GM19023 (cell line): ENCODE measurements around the gene CSAD.
"Not testable (repeated sequence)": the region's sequence is repeated elsewhere in the genome, so short reads cannot be mapped to it uniquely, and the experiment has no call there.

Experiments used
- ATAC-seq: cut with Tn5 transposase; IDR thresholded peaks from one replicate; pipeline ENCODE4 v1.9.1; 2021; ENCODE audit warnings: mild to moderate bottlenecking, moderate library complexity; ENCODE audit not compliant: unreplicated experiment

CSAD gene

DNA sequence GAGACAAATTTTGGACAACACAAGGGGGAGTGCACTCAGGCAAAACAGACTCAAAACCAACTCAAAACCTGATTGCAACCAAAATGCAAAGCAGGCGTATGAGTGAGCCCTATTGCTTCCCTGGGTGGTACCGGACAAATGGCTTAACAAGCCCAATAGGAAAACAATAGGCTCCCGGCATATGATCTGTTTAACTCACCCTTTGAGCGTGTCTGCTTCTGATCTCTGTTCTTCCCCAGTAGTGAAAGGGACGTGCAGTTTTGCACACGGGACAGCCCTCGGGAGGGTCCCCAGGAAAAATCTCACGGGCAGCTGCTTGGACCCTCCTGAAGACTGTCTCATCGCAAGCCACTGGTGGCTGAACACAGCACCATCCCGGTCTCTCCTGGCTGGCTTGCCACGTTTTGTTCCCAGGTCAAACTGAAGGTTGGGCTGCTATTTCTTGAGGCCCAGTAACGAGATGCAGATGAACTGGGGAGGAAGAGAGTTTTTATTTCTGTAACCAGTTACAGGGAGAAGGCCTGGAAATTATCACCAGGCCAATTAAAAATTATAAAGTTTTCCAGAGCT lies 67.5 kb downstream of the CSAD start:
- ATAC-seq = no peak

DNA sequence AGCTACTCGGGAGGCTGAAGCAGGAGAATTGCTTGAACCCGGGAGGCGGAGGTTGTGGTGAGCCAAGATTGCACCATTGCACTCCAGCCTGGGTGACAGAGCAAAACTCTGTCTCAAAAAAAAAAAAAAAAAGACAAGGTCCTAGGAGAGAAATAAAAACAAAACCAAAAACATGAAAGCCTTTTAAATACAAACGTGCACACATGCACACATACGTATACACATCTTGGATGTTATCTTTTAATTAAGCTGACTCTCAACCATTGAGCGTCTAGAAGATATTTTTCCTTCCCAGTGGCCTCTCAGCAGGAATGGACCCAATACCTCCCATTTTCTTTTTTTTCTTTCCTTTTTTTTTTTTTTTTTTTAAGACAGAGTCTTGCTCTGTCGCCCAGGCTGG lies 68.3 kb downstream of the CSAD start:
- ATAC-seq = not testable (repeated sequence)
